ENCODE data around the gene ALDH3A1. TPM values are rescaled to one million over a fixed set of nuclear protein-coding genes. Genes with fewer than 3 reads are reported as not detected.

ALDH3A1 gene
- total RNA-seq, 2 experiments from 2014 or later = 0.38 to 0.92 TPM

DNA sequence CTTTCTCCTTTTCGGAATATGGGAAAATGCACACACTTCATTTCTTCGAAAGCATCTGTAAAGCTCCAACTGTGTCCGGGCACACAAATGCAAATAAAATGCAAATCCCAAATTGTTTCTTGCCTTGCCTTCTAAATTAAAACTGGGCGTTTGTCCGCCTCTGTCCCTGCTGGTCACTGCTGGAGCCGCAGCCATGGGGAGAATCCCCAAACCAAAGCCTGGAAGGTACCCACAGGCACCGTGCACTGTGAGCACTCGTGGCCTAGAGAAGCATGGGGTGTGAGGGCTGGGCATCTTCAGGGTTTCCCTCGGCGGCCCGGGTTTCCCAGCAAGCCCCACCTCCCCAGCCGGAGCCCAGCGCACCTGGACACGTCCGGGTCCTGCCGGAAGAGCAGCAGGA, 34.6 kb downstream of the ALDH3A1 start:
- no peaks in the 10 kb centered on the region for H3K4me1 Mint-ChIP-seq (ENCODE audit: low read depth)

DNA sequence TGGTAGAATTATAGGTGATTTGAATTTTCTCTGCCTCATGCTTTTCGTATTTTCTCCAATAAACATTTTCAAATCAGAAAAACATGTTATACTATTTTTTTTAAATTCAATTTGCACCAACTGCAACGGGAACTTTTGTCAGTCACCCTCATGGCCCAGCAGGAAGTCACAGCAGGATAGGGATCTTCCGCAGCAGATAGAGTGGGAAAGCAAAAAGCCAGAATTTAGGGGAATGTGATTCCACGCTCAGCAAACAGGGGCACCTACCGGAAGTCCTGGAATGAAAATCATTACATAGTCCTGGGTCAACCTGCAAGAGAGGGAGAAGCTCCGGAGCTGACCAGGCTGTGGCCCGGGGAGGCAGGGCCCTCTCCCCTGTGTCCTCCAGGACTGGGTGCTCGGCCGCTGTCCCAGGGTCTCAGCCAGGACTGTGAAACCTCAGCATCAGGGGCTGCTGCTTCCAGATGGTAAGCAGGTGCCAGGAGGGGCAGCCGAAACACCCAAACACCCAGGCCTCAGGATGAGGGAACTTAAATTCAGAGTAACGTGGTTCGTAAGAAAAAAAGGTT, 35.6 kb downstream of the ALDH3A1 start:
- Mint-ChIP-seq H3K4me1 (ENCODE audit: low read depth) (no peaks in the 10 kb centered on the region), H3K27me3 (no peaks in the 10 kb centered on the region), H3K4me3 (no peak overlapping the region), H3K36me3 (ENCODE audit: low read depth) (no peaks in the 10 kb centered on the region), H3K9me3 (no peaks in the 10 kb centered on the region), H3K27ac (no peak overlapping the region)
- DNase-seq (no peak), ATAC-seq (no peak)
- CTCF ChIA-PET = no interaction called here
- intact Hi-C loops (cut with micrococcal nuclease) = no loop called here
- TF ChIP-seq, protein P1, sequence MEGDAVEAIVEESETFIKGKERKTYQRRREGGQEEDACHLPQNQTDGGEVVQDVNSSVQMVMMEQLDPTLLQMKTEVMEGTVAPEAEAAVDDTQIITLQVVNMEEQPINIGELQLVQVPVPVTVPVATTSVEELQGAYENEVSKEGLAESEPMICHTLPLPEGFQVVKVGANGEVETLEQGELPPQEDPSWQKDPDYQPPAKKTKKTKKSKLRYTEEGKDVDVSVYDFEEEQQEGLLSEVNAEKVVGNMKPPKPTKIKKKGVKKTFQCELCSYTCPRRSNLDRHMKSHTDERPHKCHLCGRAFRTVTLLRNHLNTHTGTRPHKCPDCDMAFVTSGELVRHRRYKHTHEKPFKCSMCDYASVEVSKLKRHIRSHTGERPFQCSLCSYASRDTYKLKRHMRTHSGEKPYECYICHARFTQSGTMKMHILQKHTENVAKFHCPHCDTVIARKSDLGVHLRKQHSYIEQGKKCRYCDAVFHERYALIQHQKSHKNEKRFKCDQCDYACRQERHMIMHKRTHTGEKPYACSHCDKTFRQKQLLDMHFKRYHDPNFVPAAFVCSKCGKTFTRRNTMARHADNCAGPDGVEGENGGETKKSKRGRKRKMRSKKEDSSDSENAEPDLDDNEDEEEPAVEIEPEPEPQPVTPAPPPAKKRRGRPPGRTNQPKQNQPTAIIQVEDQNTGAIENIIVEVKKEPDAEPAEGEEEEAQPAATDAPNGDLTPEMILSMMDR (IDR thresholded peaks at IDR 0.05) = no peak
- POLR2A ChIA-PET = no interaction called here

More for the DNA sequence above, 34.6 kb downstream of the ALDH3A1 start:
- CTCF ChIA-PET = no interaction called here
- intact Hi-C loops (cut with micrococcal nuclease) = no loop called here
- POLR2A ChIA-PET = no interaction called here
- DNase-seq (no peak), ATAC-seq (no peak)
- TF ChIP-seq, protein P1 (IDR thresholded peaks at IDR 0.05) = no peak
- no peaks in the 10 kb centered on the region for H3K27me3 Mint-ChIP-seq
- no peak overlapping the region for H3K4me3 Mint-ChIP-seq
- H3K27ac Mint-ChIP-seq = no peak overlapping the region
- H3K9me3 Mint-ChIP-seq = no peaks in the 10 kb centered on the region
- H3K36me3 Mint-ChIP-seq (ENCODE audit: low read depth) = no peaks in the 10 kb centered on the region

DNA sequence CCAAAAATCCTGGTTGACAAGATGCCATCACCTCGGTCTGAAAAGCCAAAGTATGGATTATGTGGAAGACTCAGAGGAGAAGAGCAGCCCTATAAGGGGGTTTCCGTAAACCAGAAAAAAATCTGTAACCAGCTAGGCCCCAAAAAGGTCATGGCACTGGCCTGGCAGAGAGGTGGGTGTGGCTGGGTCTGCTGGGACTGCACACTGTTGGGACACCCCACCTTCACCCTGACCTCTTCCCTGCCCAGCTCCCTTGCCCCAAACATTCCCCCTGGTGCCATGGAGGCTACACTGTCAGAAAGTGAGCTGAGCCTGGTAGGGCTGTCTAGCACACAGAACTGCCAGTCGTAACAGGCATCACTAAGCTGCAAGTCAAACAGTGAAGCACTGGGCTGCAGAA, 38.3 kb downstream of the ALDH3A1 start:
- ATAC-seq (no peak), DNase-seq (no peak)
- Mint-ChIP-seq H3K4me1 (ENCODE audit: low read depth) (no peaks in the 10 kb centered on the region), H3K9me3 (no peaks in the 10 kb centered on the region), H3K36me3 (ENCODE audit: low read depth) (no peaks in the 10 kb centered on the region), H3K27ac (no peak overlapping the region), H3K4me3 (no peak overlapping the region), H3K27me3 (no peaks in the 10 kb centered on the region)
- CTCF ChIA-PET = interaction anchor here (0.7 to 1.2 kb wide), 2 partner anchors 53 to 57 kb away, joined by 3 to 4 read pairs; no protein-coding TSS in a partner anchor
- intact Hi-C loops (cut with micrococcal nuclease) = no loop called here
- POLR2A ChIA-PET = interaction anchor here (0.5 kb wide), 1 partner anchor 116 kb away, joined by 3 read pairs; no protein-coding TSS in a partner anchor
- TF ChIP-seq, protein P1 (IDR thresholded peaks at IDR 0.05) = no peak

DNA sequence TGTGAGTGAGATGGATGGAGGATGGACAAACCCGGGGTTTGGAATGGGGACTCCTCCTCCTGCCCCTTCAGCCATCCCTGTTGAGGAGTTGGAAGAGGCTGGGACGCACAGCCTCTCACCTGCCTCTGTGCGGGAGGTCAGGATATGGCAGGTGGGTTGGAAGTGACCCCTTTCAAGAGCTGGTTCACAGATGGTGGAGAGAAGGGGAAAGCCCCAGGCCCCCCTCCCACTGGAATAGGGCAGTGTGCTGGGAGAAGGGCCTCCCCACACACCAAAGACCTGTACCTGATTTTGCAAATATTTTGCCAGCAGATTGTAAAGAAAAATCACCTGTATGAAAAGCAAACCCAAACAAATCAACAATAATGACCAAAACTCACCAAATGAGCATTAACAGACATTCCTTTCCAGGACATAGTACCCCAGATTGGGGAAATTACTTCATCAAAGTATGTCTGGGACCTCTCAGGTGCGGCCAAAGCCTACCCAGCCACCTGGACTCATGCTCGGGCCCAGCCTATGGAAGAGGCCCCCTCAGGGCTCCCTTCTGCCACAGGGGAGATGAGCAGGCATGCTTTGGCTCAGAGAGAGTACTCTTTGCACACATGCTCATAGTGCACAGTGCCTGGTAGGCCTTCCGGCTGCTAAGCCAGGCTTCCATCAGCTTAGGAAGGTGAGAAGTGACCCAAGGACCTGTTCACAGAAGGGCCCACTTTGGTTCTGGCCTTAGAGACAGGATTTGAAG, 39.5 kb downstream of the ALDH3A1 start:
- ChIA-PET CTCF (no interaction called here), POLR2A (no interaction called here)
- DNase-seq = no peak
- Mint-ChIP-seq H3K27me3 (no peaks in the 10 kb centered on the region), H3K4me1 (ENCODE audit: low read depth) (no peaks in the 10 kb centered on the region), H3K27ac (no peak overlapping the region), H3K4me3 (no peak overlapping the region), H3K36me3 (ENCODE audit: low read depth) (no peaks in the 10 kb centered on the region), H3K9me3 (no peaks in the 10 kb centered on the region)
- TF ChIP-seq, protein P1 (IDR thresholded peaks at IDR 0.05) = no peak
- intact Hi-C loops (cut with micrococcal nuclease) = no loop called here
- no peak for ATAC-seq

DNA sequence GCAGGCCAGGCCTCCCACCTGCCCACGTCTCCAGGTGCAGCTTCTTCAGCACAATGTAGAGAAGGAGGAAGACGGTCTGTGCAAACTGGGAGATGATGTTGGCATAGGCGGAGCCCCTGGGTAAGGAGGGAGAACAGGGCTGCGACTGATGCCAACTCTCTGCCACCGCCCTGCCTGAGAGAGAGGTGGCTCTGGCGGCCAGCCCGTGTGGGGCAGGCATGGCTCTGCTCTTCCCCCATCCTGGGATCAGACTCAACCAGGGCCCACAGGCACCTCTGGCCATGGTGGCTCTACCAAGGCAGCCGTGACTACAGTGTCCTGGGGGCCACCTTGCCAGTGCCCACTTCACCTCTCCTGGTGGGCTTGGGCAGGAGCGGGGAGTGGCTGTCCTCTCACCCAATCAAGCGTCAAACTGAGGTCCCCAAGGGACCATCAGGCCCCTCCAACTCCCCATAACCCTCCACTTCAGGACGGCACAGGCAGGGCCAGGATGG, 40.3 kb downstream of the ALDH3A1 start:
- TF ChIP-seq, protein P1 (IDR thresholded peaks at IDR 0.05) = no peak
- intact Hi-C loops (cut with micrococcal nuclease) = no loop called here
- no peaks in the 10 kb centered on the region for H3K9me3 Mint-ChIP-seq
- H3K36me3 Mint-ChIP-seq (ENCODE audit: low read depth) = no peaks in the 10 kb centered on the region
- ChIA-PET CTCF (no interaction called here), POLR2A (no interaction called here)
- H3K4me1 Mint-ChIP-seq (ENCODE audit: low read depth) = no peaks in the 10 kb centered on the region
- no peaks in the 10 kb centered on the region for H3K27me3 Mint-ChIP-seq
- H3K4me3 Mint-ChIP-seq = no peak overlapping the region
- no peak overlapping the region for H3K27ac Mint-ChIP-seq
- no peak for ATAC-seq
- no peak for DNase-seq
